Bronchial epithelial cell (primary cell): ENCODE results near the gene GPN2. TPM values are rescaled to one million over a fixed set of nuclear protein-coding genes. Genes with fewer than 3 reads are reported as not detected.

Experiments used
- DNase-seq: peaks from one replicate; pipeline ENCODE4 v3.0.0-alpha.2; 2010; ENCODE audit warnings: low read depth
- FAIRE-seq: peaks from 2 replicates; lab custom pipeline; 2011; peaks lifted over from hg19 to GRCh38; lab: Jason Lieb, UNC
- H3K27me3 ChIP-seq: 2 replicates; pipeline ENCODE4 v1.5.1; 2011; ENCODE audit warnings: low read length; ENCODE audit not compliant: control insufficient read depth, insufficient read depth
- H3K36me3 ChIP-seq: 2 replicates; pipeline ENCODE4 v1.5.1; 2011; ENCODE audit warnings: low read length; ENCODE audit not compliant: control insufficient read depth, insufficient read depth
- H3K4me3 ChIP-seq: 2 replicates; pipeline ENCODE4 v1.5.1; 2011; ENCODE audit warnings: mild to moderate bottlenecking, low read depth, low read length, control low read depth
- CTCF ChIP-seq: IDR thresholded peaks from 2 replicates; pipeline ENCODE4 v1.5.1; 2011; ENCODE audit warnings: mild to moderate bottlenecking, moderate library complexity, low read length, control low read depth, inconsistent platforms; ENCODE audit not compliant: insufficient read depth, severe bottlenecking
- total RNA-seq: library from RNA; depleted of rRNA; stranded (reverse); fragments of >200 nt; gene quantifications from 2 replicates; pipeline ENCODE4 v1.2.1, GENCODE V29; 2014

Gene GPN2
- total RNA-seq, 1 donor from 2014 or later, result 8.7 TPM

GRCh38 chr1:26853600-26853999 lies 36.5 kb downstream of the GPN2 start:
- H3K36me3 ChIP-seq, result peaks cover 27% of the 10 kb centered on the region
- no peak for FAIRE-seq
- no peak for DNase-seq

GRCh38 chr1:26853156-26853555 lies 36.9 kb downstream of the GPN2 start:
- H3K36me3 ChIP-seq, result peaks cover 28% of the 10 kb centered on the region
- no peaks in the 10 kb centered on the region for H3K27me3 ChIP-seq
- FAIRE-seq (peak; percentile 99), DNase-seq (peak; percentile 98)
- no peak overlapping the region for H3K4me3 ChIP-seq
- peak; percentile 87 for TF ChIP-seq CTCF

More at GRCh38 chr1:26853600-26853999, 36.5 kb downstream of the GPN2 start:
- Histone ChIP-seq H3K27me3 (no peaks in the 10 kb centered on the region), H3K4me3 (no peak overlapping the region)
- TF ChIP-seq CTCF, result no peak

- Histone ChIP-seq H3K27me3 (no peaks in the 10 kb centered on the region), H3K4me3 (no peak overlapping the region), H3K36me3 (peaks cover 28% of the 10 kb centered on the region)
- FAIRE-seq (no peak), DNase-seq (no peak)
- no peak for TF ChIP-seq CTCF
These were observed 37.4 kb downstream of the GPN2 start for GRCh38 chr1:26852701-26853100.

- DNase-seq (peak; percentile 54), FAIRE-seq (peak; percentile 64)
- TF ChIP-seq CTCF, result peak; percentile 31
- no peaks in the 10 kb centered on the region for H3K27me3 ChIP-seq
- no peak overlapping the region for H3K4me3 ChIP-seq
- peaks cover 28% of the 10 kb centered on the region for H3K36me3 ChIP-seq
These were observed 38.9 kb downstream of the GPN2 start for GRCh38 chr1:26851106-26851684.

DNA sequence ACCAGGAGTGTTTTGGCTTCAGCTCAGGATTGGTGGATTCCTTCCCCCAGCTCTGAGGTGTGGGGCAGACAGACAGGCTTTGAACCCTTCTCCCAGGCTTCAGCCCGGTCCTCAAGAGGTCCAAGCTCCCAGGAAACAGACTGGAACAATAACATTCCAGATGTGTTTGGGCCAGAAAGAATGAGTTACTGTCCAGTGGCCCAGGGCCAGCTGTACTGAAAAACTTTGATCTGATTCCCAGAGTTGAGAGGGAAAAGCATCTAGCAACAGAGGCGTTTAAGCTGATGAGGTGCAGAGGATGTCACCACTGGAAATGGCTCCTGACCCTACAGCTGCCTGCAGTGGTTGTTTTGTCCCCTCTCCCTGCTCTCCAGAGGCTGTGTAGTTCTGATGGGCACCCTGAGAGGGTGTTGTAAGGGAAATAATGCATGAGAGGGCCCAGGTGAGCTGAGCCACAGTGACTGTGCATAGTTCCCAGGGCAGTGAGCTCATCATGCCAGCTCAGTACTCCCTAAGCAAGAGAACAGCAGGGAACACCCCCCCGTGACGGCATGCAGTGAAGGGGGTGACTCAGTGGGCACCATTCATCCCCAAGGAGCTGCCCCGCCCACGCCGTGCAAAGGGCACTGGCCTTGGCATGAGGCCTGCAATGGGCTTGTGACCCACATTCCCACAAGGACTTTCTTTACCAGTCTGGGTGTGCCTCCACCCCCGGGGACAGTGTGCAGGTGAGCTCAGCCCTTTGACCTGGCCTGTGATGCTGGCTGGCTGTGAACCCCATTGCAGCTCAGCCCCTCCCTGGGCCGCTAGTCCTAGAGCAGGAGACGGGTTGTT lies 40.9 kb downstream of the GPN2 start:
- FAIRE-seq (peak; percentile 99), DNase-seq (peak; percentile 99)
- peak; percentile 15 for TF ChIP-seq CTCF
- Histone ChIP-seq H3K36me3 (peaks cover 28% of the 10 kb centered on the region), H3K27me3 (no peaks in the 10 kb centered on the region), H3K4me3 (no peak overlapping the region)
